ENCODE results near the gene IL1R2.

The IL1R2 gene

DNA sequence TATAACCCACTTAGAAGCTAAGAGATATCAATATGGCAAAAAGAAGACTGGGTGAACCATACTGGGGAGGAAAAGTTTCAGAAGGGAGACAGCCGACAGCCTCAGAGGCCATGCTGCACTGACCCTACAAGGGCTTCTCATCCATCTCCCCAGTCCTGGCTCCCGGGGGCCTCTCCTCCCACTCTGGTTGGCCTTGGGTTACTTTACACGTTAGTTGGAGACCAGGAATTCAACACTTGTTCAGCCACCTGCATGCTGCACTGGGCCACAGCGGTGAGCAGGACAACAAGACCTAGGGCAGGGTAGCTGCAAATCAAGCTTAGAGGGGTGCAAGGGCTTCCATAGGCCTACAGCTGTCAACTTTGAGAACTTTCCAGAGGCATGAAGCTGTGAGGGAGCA is 28.6 kb upstream of the IL1R2 start:
- no peaks in the 10 kb centered on the region for H3K27me3 ChIP-seq (ENCODE audit: insufficient read depth, poor library complexity, severe bottlenecking)
- DNase-seq (ENCODE audit: low read depth in 1 of 2, low spot score in 1 of 2), result no peak

GRCh38 chr2:101967826-101968513 is 23.8 kb upstream of the IL1R2 start:
- DNase-seq (ENCODE audit: low read depth in 1 of 2, low spot score in 1 of 2), result no peak
- Histone ChIP-seq H3K27me3 (ENCODE audit: insufficient read depth, poor library complexity, severe bottlenecking) (no peaks in the 10 kb centered on the region), H3K4me3 (replicated peaks; ENCODE audit: insufficient read depth, low read length) (no peak overlapping the region), H3K27ac (replicated peaks) (no peak overlapping the region)
- TF ChIP-seq REST (IDR thresholded peaks at IDR 0.05; ENCODE audit: insufficient replicate concordance, low read depth) (no peak), GABPA (IDR thresholded peaks at IDR 0.05; ENCODE audit: low read depth) (no peak), POLR2AphosphoS5 (IDR thresholded peaks at IDR 0.05; ENCODE audit: low read depth) (no peak), SPI1 (IDR thresholded peaks at IDR 0.05; ENCODE audit: borderline replicate concordance, low read depth) (no peak)
- TF ChIP-seq, protein P1, sequence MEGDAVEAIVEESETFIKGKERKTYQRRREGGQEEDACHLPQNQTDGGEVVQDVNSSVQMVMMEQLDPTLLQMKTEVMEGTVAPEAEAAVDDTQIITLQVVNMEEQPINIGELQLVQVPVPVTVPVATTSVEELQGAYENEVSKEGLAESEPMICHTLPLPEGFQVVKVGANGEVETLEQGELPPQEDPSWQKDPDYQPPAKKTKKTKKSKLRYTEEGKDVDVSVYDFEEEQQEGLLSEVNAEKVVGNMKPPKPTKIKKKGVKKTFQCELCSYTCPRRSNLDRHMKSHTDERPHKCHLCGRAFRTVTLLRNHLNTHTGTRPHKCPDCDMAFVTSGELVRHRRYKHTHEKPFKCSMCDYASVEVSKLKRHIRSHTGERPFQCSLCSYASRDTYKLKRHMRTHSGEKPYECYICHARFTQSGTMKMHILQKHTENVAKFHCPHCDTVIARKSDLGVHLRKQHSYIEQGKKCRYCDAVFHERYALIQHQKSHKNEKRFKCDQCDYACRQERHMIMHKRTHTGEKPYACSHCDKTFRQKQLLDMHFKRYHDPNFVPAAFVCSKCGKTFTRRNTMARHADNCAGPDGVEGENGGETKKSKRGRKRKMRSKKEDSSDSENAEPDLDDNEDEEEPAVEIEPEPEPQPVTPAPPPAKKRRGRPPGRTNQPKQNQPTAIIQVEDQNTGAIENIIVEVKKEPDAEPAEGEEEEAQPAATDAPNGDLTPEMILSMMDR (IDR thresholded peaks at IDR 0.05; ENCODE audit: insufficient read depth, low read length), result no peak

More for the DNA sequence above, 28.6 kb upstream of the IL1R2 start:
- no peak overlapping the region for H3K4me3 ChIP-seq (replicated peaks; ENCODE audit: insufficient read depth, low read length)
- H3K27ac ChIP-seq (replicated peaks), result peak overlapping the region; percentile 91
- no peak for TF ChIP-seq SPI1 (IDR thresholded peaks at IDR 0.05; ENCODE audit: borderline replicate concordance, low read depth)
- TF ChIP-seq, protein P1 (IDR thresholded peaks at IDR 0.05; ENCODE audit: insufficient read depth, low read length), result no peak
- no peak for TF ChIP-seq POLR2AphosphoS5 (IDR thresholded peaks at IDR 0.05; ENCODE audit: low read depth)
- no peak for TF ChIP-seq GABPA (IDR thresholded peaks at IDR 0.05; ENCODE audit: low read depth)
- no peak for TF ChIP-seq REST (IDR thresholded peaks at IDR 0.05; ENCODE audit: insufficient replicate concordance, low read depth)

DNA sequence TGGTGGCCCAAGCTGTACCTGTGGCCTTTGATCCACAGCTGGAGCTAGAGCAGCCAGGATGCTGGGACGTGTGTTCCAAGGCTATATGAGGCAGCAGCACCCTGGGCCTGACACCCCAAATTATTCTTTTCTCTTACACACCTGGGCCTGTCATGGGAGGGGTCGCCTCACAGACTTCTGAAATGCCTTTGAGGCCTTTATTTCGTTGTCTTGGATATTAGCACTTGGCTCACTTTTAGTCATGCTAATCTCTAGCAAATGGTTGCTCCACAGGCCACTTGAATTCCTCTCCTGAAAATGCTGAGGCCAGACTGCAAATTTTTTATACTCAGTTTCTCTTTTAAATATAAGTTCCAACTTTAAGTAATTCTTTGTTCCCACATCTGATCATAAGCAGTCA is 22.0 kb upstream of the IL1R2 start:
- DNase-seq (ENCODE audit: low read depth in 1 of 2, low spot score in 1 of 2), result no peak
- TF ChIP-seq POLR2AphosphoS5 (IDR thresholded peaks at IDR 0.05; ENCODE audit: low read depth), result no peak
- TF ChIP-seq SPI1 (IDR thresholded peaks at IDR 0.05; ENCODE audit: borderline replicate concordance, low read depth), result no peak
- TF ChIP-seq, protein P1 (IDR thresholded peaks at IDR 0.05; ENCODE audit: insufficient read depth, low read length), result no peak
- TF ChIP-seq REST (IDR thresholded peaks at IDR 0.05; ENCODE audit: insufficient replicate concordance, low read depth), result no peak
- no peak for TF ChIP-seq GABPA (IDR thresholded peaks at IDR 0.05; ENCODE audit: low read depth)
- Histone ChIP-seq H3K27ac (replicated peaks) (no peak overlapping the region), H3K27me3 (ENCODE audit: insufficient read depth, poor library complexity, severe bottlenecking) (no peaks in the 10 kb centered on the region), H3K4me3 (replicated peaks; ENCODE audit: insufficient read depth, low read length) (no peak overlapping the region)

All from HL-60 (cell line).